Endothelial cell of umbilical vein (primary cell): ENCODE results near the gene RBM45. TPM values are rescaled to one million over a fixed set of nuclear protein-coding genes. Genes with fewer than 3 reads are reported as not detected.

Source experiments
- BruUV-seq: library from RNA; stranded (reverse); fragments of 400-500 nt; replicated peaks from 2 replicates; lab custom pipeline; 2021; lab: Mats Ljungman, UMichigan
- CTCF ChIA-PET: fragments of 300-600, 350-600 bp; sonication (Branson Sonifier 250); formaldehyde crosslinking; loops from one replicate; lab custom pipeline; 2021; ENCODE audit warnings: antibody characterized with exemption, inconsistent platforms; lab: Charles Lee
- POLR2A ChIA-PET: fragments of 300-600, 350-600 bp; sonication (Branson Sonifier 250); formaldehyde crosslinking; loops from one replicate; lab custom pipeline; 2021; ENCODE audit warnings: antibody characterized with exemption, inconsistent platforms; lab: Charles Lee
- DNase-seq: peaks from one replicate; pipeline ENCODE4 v3.0.0-alpha.2; 2011; ENCODE audit warnings: low read depth, low spot score
- FAIRE-seq: peaks from 2 replicates; lab custom pipeline; 2011; peaks lifted over from hg19 to GRCh38; lab: Jason Lieb, UNC
- H2AFZ ChIP-seq: 2 replicates; pipeline ENCODE4 v1.6.0; 2012; ENCODE audit warnings: low read depth, low read length, control low read depth, inconsistent platforms
- H3K27ac ChIP-seq: 2 replicates; pipeline ENCODE4 v1.5.1; 2011; ENCODE audit warnings: low read depth, mild to moderate bottlenecking, control low read depth, low read length, moderate library complexity; ENCODE audit not compliant: insufficient read depth
- H3K27me3 ChIP-seq, 2 experiments: 2 replicates each; pipeline versions ENCODE4 v1.6.0 to v1.6.1; 2011; ENCODE audit warnings: low read length in 2 of 2, mixed read lengths in 1 of 2; ENCODE audit not compliant: control insufficient read depth in 2 of 2, insufficient read depth in 2 of 2
- H3K36me3 ChIP-seq, 2 experiments: 2 replicates in 1 of 2; 3 replicates in 1 of 2; pipeline ENCODE4 v1.5.1; 2011; ENCODE audit warnings: low read length in 2 of 2, mild to moderate bottlenecking in 1 of 2, moderate library complexity in 1 of 2; ENCODE audit not compliant: control insufficient read depth in 2 of 2, insufficient read depth in 2 of 2; ENCODE audit errors: extremely low read depth in 1 of 2
- H3K4me1 ChIP-seq: 3 replicates; pipeline ENCODE4 v1.5.1; 2011; ENCODE audit warnings: mild to moderate bottlenecking, low read length; ENCODE audit not compliant: control insufficient read depth, insufficient read depth; ENCODE audit errors: extremely low read depth
- H3K4me2 ChIP-seq: 2 replicates; pipeline ENCODE4 v1.6.1; 2011; ENCODE audit warnings: low read length, control low read depth, mixed read lengths; ENCODE audit not compliant: insufficient read depth
- H3K4me3 ChIP-seq, 3 experiments: fragments of 200-600 bp in 1 of 3; sonication (generic), shearing (Covaris generic) in 1 of 3; replicated peaks in 1 of 3; 2 replicates each; pipeline ENCODE4 v1.5.1; 2011 to 2016; ENCODE audit warnings: control low read depth in 3 of 3, low read length in 3 of 3, mild to moderate bottlenecking in 2 of 3, inconsistent platforms in 1 of 3, low read depth in 1 of 3, moderate library complexity in 1 of 3; ENCODE audit not compliant: insufficient read depth in 1 of 3
- H3K79me2 ChIP-seq: 2 replicates; pipeline ENCODE4 v1.6.0; 2012; ENCODE audit warnings: low read length, inconsistent platforms; ENCODE audit not compliant: control insufficient read depth, insufficient read depth
- H3K9ac ChIP-seq: replicated peaks from 2 replicates; pipeline ENCODE3; 2011; ENCODE audit warnings: low read length, control low read depth; ENCODE audit not compliant: insufficient read depth; ENCODE audit errors: extremely low read depth
- H3K9me1 ChIP-seq: replicated peaks from 3 replicates; pipeline ENCODE4 v1.6.0; 2011; ENCODE audit warnings: mild to moderate bottlenecking, low read length; ENCODE audit not compliant: control insufficient read depth, insufficient read depth; ENCODE audit errors: extremely low read depth
- H3K9me3 ChIP-seq: replicated peaks from 2 replicates; pipeline ENCODE4 v1.5.1; 2012; ENCODE audit warnings: low read length, inconsistent platforms; ENCODE audit not compliant: control insufficient read depth, insufficient read depth
- H4K20me1 ChIP-seq: replicated peaks from 2 replicates; pipeline ENCODE3; 2011; ENCODE audit warnings: mild to moderate bottlenecking, low read length; ENCODE audit not compliant: control insufficient read depth, insufficient read depth; ENCODE audit errors: extremely low read depth
- EZH2 ChIP-seq: IDR thresholded peaks from 2 replicates; pipeline ENCODE4 v1.6.1; 2012; ENCODE audit warnings: borderline replicate concordance, low read depth, mild to moderate bottlenecking, moderate library complexity, low read length, inconsistent platforms; ENCODE audit not compliant: severe bottlenecking
- FOS ChIP-seq: IDR thresholded peaks from 2 replicates; pipeline ENCODE4 v1.6.1; 2011; ENCODE audit warnings: mild to moderate bottlenecking, low read length, moderate library complexity, borderline replicate concordance; ENCODE audit not compliant: insufficient read depth
- GATA2 ChIP-seq: IDR thresholded peaks from 2 replicates; pipeline ENCODE4 v1.7.0; 2011; ENCODE audit warnings: low read depth, mild to moderate bottlenecking, moderate library complexity, mixed read lengths, low read length; ENCODE audit not compliant: insufficient read length, insufficient read depth
- JUN ChIP-seq: IDR thresholded peaks from 2 replicates; pipeline ENCODE4 v1.6.1; 2011; ENCODE audit warnings: borderline replicate concordance, low read depth; ENCODE audit not compliant: insufficient read length, insufficient read depth
- MYC ChIP-seq: IDR thresholded peaks from one replicate; pipeline ENCODE4 v1.6.1; 2011; ENCODE audit warnings: mild to moderate bottlenecking, low read depth, low read length
- POLR2A ChIP-seq: IDR thresholded peaks from 2 replicates; pipeline ENCODE4 v1.6.1; 2012; ENCODE audit warnings: low read depth, mild to moderate bottlenecking, control low read depth, low read length
- POLR2AphosphoS5 ChIP-seq: IDR thresholded peaks from 2 replicates; pipeline ENCODE4 v1.6.1; 2012; ENCODE audit warnings: low read depth, mild to moderate bottlenecking, control low read depth, low read length, moderate library complexity; ENCODE audit not compliant: insufficient read depth
- dilution Hi-C: fragments of 300-500 bp; cut with MboI; formaldehyde crosslinking; loops from one replicate; pipeline ENCODE4 v1.15.0; 2019; ENCODE audit warnings: low sequenced_read_pairs; ENCODE audit not compliant: extremely low pct_ligation_motif_present
- intact Hi-C: fragments of 100-400 bp; cut with micrococcal nuclease; formaldehyde crosslinking; loops from one replicate; pipeline ENCODE4 v1.10.0; 2022
- polyA plus RNA-seq, 4 experiments: library from polyadenylated mRNA; depleted of rRNA in 3 of 4; stranded (reverse) in 3 of 4; unstranded in 1 of 4; fragments of >200 nt; gene quantifications; 2 replicates each; pipeline versions ENCODE4 v1.2.1 to v1.2.3, GENCODE V29; 2011 to 2012; ENCODE audit warnings: missing spikeins in 1 of 4
- total RNA-seq: library from RNA; stranded (reverse); gene quantifications from 2 replicates; pipeline ENCODE4 v1.2.3, GENCODE V29; 2021
- TF ChIP-seq, protein P1 (sequence below): IDR thresholded peaks from 2 replicates; pipeline ENCODE4 v1.6.1; 2011; ENCODE audit not compliant: insufficient read depth, insufficient read length
- TF ChIP-seq, protein P2 (sequence below), 2 donors: IDR thresholded peaks; 1 replicate in 1 of 2; 2 replicates in 1 of 2; pipeline ENCODE4 v1.5.1; 2011; ENCODE audit warnings: low read length in 2 of 2, mild to moderate bottlenecking in 2 of 2, moderate library complexity in 2 of 2, control low read depth in 1 of 2, inconsistent platforms in 1 of 2, low read depth in 1 of 2; ENCODE audit not compliant: insufficient read depth in 1 of 2; ENCODE audit errors: extremely low read depth in 1 of 2

RBM45 gene
- total and polyA plus RNA-seq, 2 donors (not counting 3 experiments of a cell fraction or from before 2014, with no cell fraction given): 6.8 to 12.4 TPM

DNA sequence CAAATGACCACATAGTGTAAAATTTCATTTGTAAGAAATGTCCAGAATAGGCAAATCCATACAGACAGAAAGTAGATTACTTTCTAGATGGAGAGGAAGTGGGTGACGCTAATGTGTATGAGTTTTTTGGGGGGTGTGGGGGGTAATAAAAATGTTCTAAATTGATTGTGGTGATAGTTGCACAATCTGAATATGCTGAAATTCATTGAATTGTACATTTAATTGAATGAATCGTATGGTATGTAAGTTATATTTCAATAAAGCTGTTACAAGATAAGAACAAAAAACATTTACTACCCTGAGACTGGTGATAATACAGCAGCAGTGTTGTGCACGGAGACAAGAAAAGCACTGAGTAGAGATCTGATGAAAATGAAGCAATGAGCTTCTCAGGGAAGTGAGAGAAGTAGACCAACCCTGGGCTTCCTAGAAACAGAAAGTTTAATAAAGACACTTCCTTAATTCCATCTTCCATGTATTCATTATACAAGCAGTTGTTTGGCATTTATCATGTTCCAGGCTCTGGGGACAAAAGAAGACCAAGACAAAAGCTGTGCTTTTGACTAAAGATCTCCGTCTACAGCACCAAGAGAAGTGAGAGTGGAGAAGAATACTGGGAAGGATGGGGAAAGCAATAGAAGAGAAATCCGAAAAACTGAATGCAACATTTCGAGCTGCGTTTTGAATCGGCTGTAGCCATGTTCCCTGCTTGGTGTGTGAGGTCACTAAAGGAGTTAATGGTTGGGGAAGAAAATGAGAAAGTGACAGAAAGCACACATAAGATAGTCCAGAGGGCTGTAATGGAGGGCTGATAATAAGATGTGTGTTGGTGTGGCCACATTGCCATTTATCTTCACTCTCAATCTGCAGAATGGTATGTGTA, 37.9 kb upstream of the RBM45 start:
- Histone ChIP-seq H2AFZ (no peak overlapping the region), H3K79me2 (no peaks in the 10 kb centered on the region), H3K4me3 (no peak overlapping the region), H3K9me1 (no peaks in the 10 kb centered on the region), H3K4me2 (no peak overlapping the region), H3K27ac (no peak overlapping the region), H3K36me3 (no peaks in the 10 kb centered on the region), H3K4me1 (peaks cover 16% of the 10 kb centered on the region), H3K9me3 (no peaks in the 10 kb centered on the region), H4K20me1 (no peaks in the 10 kb centered on the region), H3K27me3 (peaks cover 3% of the 10 kb centered on the region in 2 experiments), H3K9ac (no peak overlapping the region)
- DNase-seq (peak; percentile 12), FAIRE-seq (peak; percentile 60)
- dilution Hi-C loops: no loop called here
- TF ChIP-seq JUN (peak; percentile 39), GATA2 (peak; percentile 90), FOS (peak; percentile 49)
- TF ChIP-seq, protein P1, sequence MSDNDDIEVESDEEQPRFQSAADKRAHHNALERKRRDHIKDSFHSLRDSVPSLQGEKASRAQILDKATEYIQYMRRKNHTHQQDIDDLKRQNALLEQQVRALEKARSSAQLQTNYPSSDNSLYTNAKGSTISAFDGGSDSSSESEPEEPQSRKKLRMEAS: no peak
- intact Hi-C loops: no loop called here
- CTCF ChIA-PET: no interaction called here
- BruUV-seq: no TSS peak
- POLR2A ChIA-PET: no interaction called here

GRCh38 chr2:178075006-178075326, 37.3 kb upstream of the RBM45 start:
- Histone ChIP-seq H3K9me1 (no peaks in the 10 kb centered on the region), H3K27ac (no peak overlapping the region), H3K27me3 (peaks cover 3% of the 10 kb centered on the region in 2 experiments), H3K4me2 (no peak overlapping the region), H3K79me2 (no peaks in the 10 kb centered on the region), H3K9me3 (no peaks in the 10 kb centered on the region), H3K9ac (no peak overlapping the region), H3K4me1 (peaks cover 16% of the 10 kb centered on the region), H2AFZ (no peak overlapping the region), H3K4me3 (no peak overlapping the region), H4K20me1 (no peaks in the 10 kb centered on the region), H3K36me3 (no peaks in the 10 kb centered on the region)
- intact Hi-C loops: no loop called here
- CTCF ChIA-PET: no interaction called here
- BruUV-seq: no TSS peak
- POLR2A ChIA-PET: no interaction called here
- no peak for FAIRE-seq
- dilution Hi-C loops: no loop called here
- no peak for DNase-seq
- no peak for TF ChIP-seq POLR2AphosphoS5
- TF ChIP-seq FOS: no peak
- no peak for TF ChIP-seq POLR2A
- TF ChIP-seq GATA2: no peak
- TF ChIP-seq, protein P2, sequence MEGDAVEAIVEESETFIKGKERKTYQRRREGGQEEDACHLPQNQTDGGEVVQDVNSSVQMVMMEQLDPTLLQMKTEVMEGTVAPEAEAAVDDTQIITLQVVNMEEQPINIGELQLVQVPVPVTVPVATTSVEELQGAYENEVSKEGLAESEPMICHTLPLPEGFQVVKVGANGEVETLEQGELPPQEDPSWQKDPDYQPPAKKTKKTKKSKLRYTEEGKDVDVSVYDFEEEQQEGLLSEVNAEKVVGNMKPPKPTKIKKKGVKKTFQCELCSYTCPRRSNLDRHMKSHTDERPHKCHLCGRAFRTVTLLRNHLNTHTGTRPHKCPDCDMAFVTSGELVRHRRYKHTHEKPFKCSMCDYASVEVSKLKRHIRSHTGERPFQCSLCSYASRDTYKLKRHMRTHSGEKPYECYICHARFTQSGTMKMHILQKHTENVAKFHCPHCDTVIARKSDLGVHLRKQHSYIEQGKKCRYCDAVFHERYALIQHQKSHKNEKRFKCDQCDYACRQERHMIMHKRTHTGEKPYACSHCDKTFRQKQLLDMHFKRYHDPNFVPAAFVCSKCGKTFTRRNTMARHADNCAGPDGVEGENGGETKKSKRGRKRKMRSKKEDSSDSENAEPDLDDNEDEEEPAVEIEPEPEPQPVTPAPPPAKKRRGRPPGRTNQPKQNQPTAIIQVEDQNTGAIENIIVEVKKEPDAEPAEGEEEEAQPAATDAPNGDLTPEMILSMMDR (IDR thresholded peaks at IDR 0.05; ENCODE audit: extremely low read depth in 1 of 2, insufficient read depth in 1 of 2, low read depth in 1 of 2, low read length in 2 of 2): no peak
- no peak for TF ChIP-seq EZH2
- no peak for TF ChIP-seq JUN
- TF ChIP-seq MYC: no peak
